DOHH2 (cell line): ENCODE measurements around the gene C2CD2L.

ENCODE experiments used
- H3F3A ChIP-seq: fragments of 200-600 bp; sonication (generic), shearing (Covaris generic); 2 replicates; pipeline ENCODE4 v1.6.0; 2016; ENCODE audit warnings: antibody characterized with exemption, mild to moderate bottlenecking; ENCODE audit not compliant: control insufficient read depth, insufficient read depth
- H3K27ac ChIP-seq: fragments of 200-600 bp; sonication (generic); 2 replicates; pipeline ENCODE4 v1.5.1; 2014; ENCODE audit warnings: low read depth, mild to moderate bottlenecking, low read length, moderate library complexity
- H3K27me3 ChIP-seq: fragments of 200-600 bp; sonication (generic); 2 replicates; pipeline ENCODE4 v1.6.1; 2014; ENCODE audit warnings: mild to moderate bottlenecking, low read length, mixed read lengths; ENCODE audit not compliant: control insufficient read depth
- H3K36me3 ChIP-seq: fragments of 200-600 bp; sonication (generic); 2 replicates; pipeline ENCODE4 v1.6.1; 2014; ENCODE audit warnings: mild to moderate bottlenecking, low read length, moderate library complexity, mixed read lengths; ENCODE audit not compliant: control insufficient read depth
- H3K4me1 ChIP-seq: fragments of 200-600 bp; sonication (generic); 2 replicates; pipeline ENCODE4 v1.6.1; 2014; ENCODE audit warnings: mild to moderate bottlenecking, low read length, mixed read lengths; ENCODE audit not compliant: control insufficient read depth
- H3K4me2 ChIP-seq: fragments of 200-600 bp; sonication (generic); 2 replicates; pipeline ENCODE4 v1.6.0; 2014; ENCODE audit warnings: mild to moderate bottlenecking, low read length, moderate library complexity
- H3K4me3 ChIP-seq: fragments of 200-600 bp; sonication (generic); 2 replicates; pipeline ENCODE4 v1.5.1; 2014; ENCODE audit warnings: mild to moderate bottlenecking, low read length, mixed read lengths
- H3K79me2 ChIP-seq: fragments of 200-600 bp; sonication (generic); 2 replicates; pipeline ENCODE4 v1.6.1; 2014; ENCODE audit warnings: mild to moderate bottlenecking, low read length, mixed read lengths; ENCODE audit not compliant: control insufficient read depth
- H3K9me2 ChIP-seq: fragments of 200-600 bp; sonication (generic); replicated peaks from 2 replicates; pipeline ENCODE4 v1.6.1; 2014; ENCODE audit warnings: mild to moderate bottlenecking, low read length, mixed read lengths; ENCODE audit not compliant: control insufficient read depth
- H3K9me3 ChIP-seq: fragments of 200-600 bp; sonication (generic); 2 replicates; pipeline ENCODE4 v1.6.1; 2014; ENCODE audit warnings: antibody characterized with exemption, low read length, mixed read lengths; ENCODE audit not compliant: control insufficient read depth, insufficient read depth
- H4K20me1 ChIP-seq: fragments of 200-600 bp; sonication (generic); 2 replicates; pipeline ENCODE4 v1.6.0; 2014; ENCODE audit warnings: low read depth, mild to moderate bottlenecking, antibody characterized with exemption, low read length, moderate library complexity; ENCODE audit not compliant: control insufficient read depth, insufficient read depth
- CTCF ChIP-seq: fragments of 200-600 bp; sonication (generic); IDR thresholded peaks from one replicate; pipeline ENCODE4 v1.5.1; 2014; ENCODE audit warnings: antibody characterized with exemption, mild to moderate bottlenecking, low read depth, low read length; ENCODE audit not compliant: poor library complexity, severe bottlenecking
- EZH2phosphoT487 ChIP-seq: fragments of 200-600 bp; sonication (generic); IDR thresholded peaks from 2 replicates; pipeline ENCODE4 v1.6.1; 2017; ENCODE audit warnings: borderline replicate concordance, mild to moderate bottlenecking, antibody characterized with exemption, low read length, moderate library complexity, mixed read lengths

Gene C2CD2L

GRCh38 chr11:119116601-119117000, 9.5 kb downstream of the C2CD2L start:
- Histone ChIP-seq H3K9me2 (no peaks in the 10 kb centered on the region), H3F3A (peaks cover 12% of the 10 kb centered on the region)

GRCh38 chr11:119117004-119117706, 10.0 kb downstream of the C2CD2L start:
- peaks cover 41% of the 10 kb centered on the region for H3K36me3 ChIP-seq
- peaks cover 12% of the 10 kb centered on the region for H3F3A ChIP-seq

More at GRCh38 chr11:119116601-119117000, 9.5 kb downstream of the C2CD2L start:
- Histone ChIP-seq H3K27me3 (no peaks in the 10 kb centered on the region), H3K79me2 (peaks cover 2% of the 10 kb centered on the region), H3K27ac (no peak overlapping the region), H3K4me2 (no peak overlapping the region), H3K4me3 (no peak overlapping the region), H3K9me3 (no peaks in the 10 kb centered on the region), H3K4me1 (peaks cover 10% of the 10 kb centered on the region), H4K20me1 (no peaks in the 10 kb centered on the region), H3K36me3 (peaks cover 47% of the 10 kb centered on the region)
- no peak for TF ChIP-seq EZH2phosphoT487
- TF ChIP-seq CTCF = no peak

GRCh38 chr11:119118227-119118626, 11.1 kb downstream of the C2CD2L start:
- Histone ChIP-seq H3K4me3 (no peak overlapping the region), H3K27ac (no peak overlapping the region), H3K4me1 (peaks cover 18% of the 10 kb centered on the region), H3K27me3 (no peaks in the 10 kb centered on the region), H3K79me2 (peaks cover 18% of the 10 kb centered on the region), H4K20me1 (no peaks in the 10 kb centered on the region), H3K9me3 (no peaks in the 10 kb centered on the region), H3K4me2 (no peak overlapping the region), H3K36me3 (peaks cover 31% of the 10 kb centered on the region), H3F3A (peaks cover 12% of the 10 kb centered on the region), H3K9me2 (no peaks in the 10 kb centered on the region)
- TF ChIP-seq EZH2phosphoT487 = no peak
- TF ChIP-seq CTCF = no peak

More at GRCh38 chr11:119117004-119117706, 10.0 kb downstream of the C2CD2L start:
- TF ChIP-seq CTCF (no peak), EZH2phosphoT487 (no peak)
- Histone ChIP-seq H3K4me1 (peaks cover 11% of the 10 kb centered on the region), H3K27ac (no peak overlapping the region), H3K4me3 (no peak overlapping the region), H3K9me3 (no peaks in the 10 kb centered on the region), H4K20me1 (no peaks in the 10 kb centered on the region), H3K9me2 (no peaks in the 10 kb centered on the region), H3K79me2 (peaks cover 7% of the 10 kb centered on the region), H3K4me2 (no peak overlapping the region), H3K27me3 (no peaks in the 10 kb centered on the region)
